GM19099 (cell line): ENCODE results near the gene SH3BGRL3.

Experiments
- POLR2A ChIP-seq: IDR thresholded peaks from 3 replicates; pipeline ENCODE4 v1.6.1; 2011; ENCODE audit warnings: low read depth; ENCODE audit not compliant: insufficient read length; ENCODE audit errors: extremely low read depth

Gene SH3BGRL3

GRCh38 chr1:26318338-26319064, 38.6 kb downstream of the SH3BGRL3 start:
- TF ChIP-seq POLR2A, result peak; percentile 25

- no peak for TF ChIP-seq POLR2A
These were observed 41.0 kb downstream of the SH3BGRL3 start for GRCh38 chr1:26320896-26321295.

GRCh38 chr1:26321315-26322041, 41.6 kb downstream of the SH3BGRL3 start:
- peak; percentile 49 for TF ChIP-seq POLR2A

GRCh38 chr1:26322042-26322331, 42.1 kb downstream of the SH3BGRL3 start:
- TF ChIP-seq POLR2A, result peak; percentile 15

- no peak for TF ChIP-seq POLR2A
These were observed 43.5 kb downstream of the SH3BGRL3 start for GRCh38 chr1:26323382-26323781.

GRCh38 chr1:26324550-26324949, 44.7 kb downstream of the SH3BGRL3 start:
- peak; percentile 31 for TF ChIP-seq POLR2A

GRCh38 chr1:26327956-26328362, 48.1 kb downstream of the SH3BGRL3 start:
- no peak for TF ChIP-seq POLR2A

GRCh38 chr1:26328597-26328996, 48.7 kb downstream of the SH3BGRL3 start:
- no peak for TF ChIP-seq POLR2A

- no peak for TF ChIP-seq POLR2A
These were observed 50.4 kb downstream of the SH3BGRL3 start for GRCh38 chr1:26330276-26330675.
